NCI-H2107 treated with DMSO at 0.1 percent for 48 hours (cell line): Measurements from ENCODE around the gene NES.

Experiments
- DNase-seq: peaks from one replicate; lab custom pipeline; 2025; ENCODE audit not compliant: unreplicated experiment; lab: John Stamatoyannopoulos, UW

Gene NES

GRCh38 chr1:156663178-156663577 lies 14.0 kb downstream of the NES start:
- no peak for DNase-seq

DNA sequence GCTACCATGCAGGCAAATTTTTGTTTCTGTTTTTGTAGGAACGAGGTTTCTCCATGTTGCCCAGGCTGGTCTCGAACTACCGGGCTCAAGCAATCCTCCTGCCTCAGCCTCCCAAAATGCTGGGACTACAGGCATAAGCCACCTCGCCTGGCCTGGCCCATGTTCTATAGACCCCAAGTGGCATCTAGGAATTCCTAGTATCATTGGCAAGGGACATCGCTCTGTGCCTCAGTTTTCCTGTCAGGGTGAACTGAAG lies 14.5 kb downstream of the NES start:
- DNase-seq, result no peak

GRCh38 chr1:156662005-156662799 lies 15.0 kb downstream of the NES start:
- DNase-seq, result no peak

GRCh38 chr1:156660752-156661112 lies 16.5 kb downstream of the NES start:
- no peak for DNase-seq

GRCh38 chr1:156659988-156660751 lies 17.0 kb downstream of the NES start:
- peak; percentile 77 for DNase-seq

GRCh38 chr1:156659661-156659987 lies 17.6 kb downstream of the NES start:
- no peak for DNase-seq

DNA sequence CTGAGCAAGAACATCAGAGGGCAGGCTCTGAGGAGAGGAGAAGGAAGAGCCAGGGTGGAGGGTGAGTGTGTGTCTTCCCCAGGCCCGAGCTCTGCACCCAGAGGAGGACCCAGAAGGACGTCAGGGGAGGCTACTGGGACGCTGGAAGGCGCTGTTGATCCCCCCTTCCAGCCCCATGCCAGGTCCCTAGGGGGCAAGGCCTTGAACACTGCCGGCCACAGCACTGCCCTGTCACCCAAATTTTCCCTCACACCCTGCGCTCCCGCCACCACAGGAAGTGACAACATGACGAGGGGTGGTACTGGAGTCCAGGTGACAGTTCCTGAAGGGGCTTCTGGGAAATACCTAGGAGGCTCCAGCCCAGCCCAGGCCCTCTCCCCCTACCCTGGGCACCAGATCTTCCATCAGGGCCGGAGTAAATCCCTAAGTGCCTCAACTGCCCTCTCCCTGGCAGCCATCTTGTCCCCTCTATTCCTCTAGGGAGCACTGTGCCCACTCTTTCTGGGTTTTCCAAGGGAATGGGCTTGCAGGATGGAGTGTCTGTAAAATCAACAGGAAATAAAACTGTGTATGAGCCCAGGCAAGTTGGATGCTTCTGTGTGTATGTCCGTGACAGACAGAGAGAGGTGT lies 18.1 kb downstream of the NES start:
- no peak for DNase-seq

DNA sequence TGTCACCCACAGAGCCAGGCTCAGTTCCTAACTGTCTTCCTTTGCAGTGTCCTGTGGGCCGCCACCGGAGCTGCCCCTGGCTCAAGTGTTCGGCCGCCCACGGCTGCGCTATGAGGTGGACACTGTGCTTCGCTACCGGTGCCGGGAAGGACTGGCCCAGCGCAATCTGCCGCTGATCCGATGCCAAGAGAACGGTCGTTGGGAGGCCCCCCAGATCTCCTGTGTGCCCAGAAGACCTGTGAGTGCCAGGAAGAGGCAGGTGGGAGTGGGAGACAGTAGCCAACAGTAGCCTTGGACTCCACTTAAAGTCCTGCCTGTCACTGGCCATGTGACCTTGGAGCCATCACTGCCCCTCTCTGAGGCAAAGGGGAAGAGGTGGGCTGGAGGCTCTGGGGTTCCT lies 18.7 kb downstream of the NES start:
- no peak for DNase-seq

DNA sequence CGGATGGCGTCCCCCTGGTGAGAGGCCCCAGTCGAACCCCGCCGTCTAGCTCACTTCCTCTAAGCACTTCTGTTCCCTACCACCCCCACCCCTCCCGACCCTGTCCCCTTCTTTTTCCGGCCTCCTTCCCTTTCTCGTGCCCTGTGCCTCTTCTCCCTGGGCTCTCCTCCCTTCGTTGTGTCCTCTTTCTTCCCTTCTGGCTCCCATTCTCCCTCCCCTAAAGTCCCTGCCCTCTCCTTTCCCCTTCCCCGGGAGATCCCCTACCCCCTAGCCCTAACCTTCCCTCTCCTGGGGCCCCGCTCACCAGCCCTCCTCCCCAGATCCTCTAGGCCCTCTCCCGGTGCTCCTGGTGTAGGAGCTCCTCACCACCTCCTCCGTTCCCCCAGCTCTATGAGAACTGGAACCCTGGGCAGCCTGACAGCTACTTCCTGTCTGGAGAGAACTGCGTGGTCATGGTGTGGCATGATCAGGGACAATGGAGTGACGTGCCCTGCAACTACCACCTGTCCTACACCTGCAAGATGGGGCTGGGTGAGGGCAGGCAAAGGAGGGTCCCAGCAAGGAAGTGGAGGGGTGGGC lies 19.4 kb downstream of the NES start:
- no peak for DNase-seq

- peak; percentile 38 for DNase-seq
Observed at GRCh38 chr1:156656806-156657740, 20.1 kb downstream of the NES start.

DNA sequence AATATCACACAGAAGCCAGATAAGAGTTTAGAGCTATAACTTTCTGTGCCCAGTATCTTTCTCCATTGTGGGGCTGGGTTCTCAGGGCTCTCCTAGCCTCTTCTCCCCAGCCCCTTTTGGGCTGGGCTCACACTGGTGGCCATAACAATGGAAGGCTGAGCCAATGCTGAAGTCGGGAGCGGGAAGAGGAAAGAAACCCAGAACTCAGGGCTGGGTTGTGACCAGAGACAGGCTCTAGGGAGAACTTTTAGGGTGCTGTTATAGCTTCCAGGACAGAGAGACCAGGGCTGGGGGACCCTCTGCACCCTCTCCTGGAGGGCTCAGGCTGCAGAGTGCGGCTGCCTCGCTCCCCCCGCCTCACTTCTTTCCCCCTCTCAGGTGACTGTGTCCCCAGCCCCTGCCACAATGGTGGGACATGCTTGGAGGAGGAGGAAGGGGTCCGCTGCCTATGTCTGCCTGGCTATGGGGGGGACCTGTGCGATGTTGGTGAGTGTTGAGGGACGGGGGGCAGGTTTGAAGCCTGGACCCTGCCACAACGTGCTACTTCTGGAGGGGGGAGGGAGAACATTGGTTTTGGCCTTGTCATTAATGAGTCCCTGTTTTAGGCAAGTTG lies 21.2 kb downstream of the NES start:
- DNase-seq, result no peak

DNA sequence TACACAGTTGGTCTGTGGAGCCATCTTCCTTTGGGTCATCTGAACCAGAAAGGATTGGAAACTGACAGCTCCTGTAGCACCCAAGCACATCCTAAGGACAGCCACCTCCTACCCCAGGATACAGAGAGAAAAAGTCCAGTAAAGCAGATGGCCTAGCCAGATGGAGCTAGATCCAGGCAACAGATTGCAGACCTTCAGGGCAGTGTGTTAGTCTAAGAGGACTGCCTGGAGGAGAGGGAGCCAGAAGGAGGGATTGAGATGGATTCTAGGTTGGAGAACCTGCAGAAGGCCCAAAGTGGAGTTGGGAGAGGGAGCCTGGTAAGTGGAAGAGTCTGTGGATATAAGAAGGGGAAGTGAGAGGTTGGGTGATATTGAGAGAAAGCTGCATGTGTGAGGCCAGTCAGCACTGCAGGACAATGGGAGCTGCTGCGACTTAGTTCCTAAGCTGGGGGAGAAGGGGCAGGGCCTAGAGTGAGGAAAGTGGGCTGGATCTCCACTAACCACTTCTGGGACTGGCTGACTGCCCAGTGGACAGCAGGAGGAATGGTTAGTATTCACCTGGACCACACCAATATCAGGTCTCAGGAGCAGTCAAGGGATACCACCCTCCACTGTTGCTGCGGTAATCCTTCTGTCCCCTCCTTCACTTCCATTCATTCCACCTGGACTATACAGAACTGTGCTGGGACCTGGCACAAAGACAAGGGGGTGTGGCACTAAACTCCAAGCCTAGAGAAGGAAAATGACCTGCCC lies 21.9 kb downstream of the NES start:
- no peak for DNase-seq

DNA sequence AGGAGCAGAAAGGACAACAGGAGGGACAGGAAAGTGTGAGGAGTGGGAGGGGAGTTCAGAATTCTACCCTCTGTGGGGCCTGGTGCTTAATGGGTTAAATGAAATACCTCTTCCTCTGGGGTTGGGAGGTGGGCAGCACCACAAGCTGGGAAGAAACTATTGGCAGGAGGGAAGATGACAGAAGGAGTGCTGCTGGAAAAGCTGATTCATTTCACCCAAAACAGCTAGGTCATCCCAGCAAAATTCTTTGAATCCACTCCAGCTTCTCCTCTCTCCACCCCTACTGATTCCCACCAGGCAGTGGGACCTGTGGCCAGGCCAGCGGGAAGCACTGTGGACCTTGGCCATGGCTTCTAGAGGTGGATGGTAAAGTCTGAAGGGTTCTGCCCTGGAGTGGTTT lies 22.5 kb downstream of the NES start:
- no peak for DNase-seq

GRCh38 chr1:156652992-156653355 lies 24.2 kb downstream of the NES start:
- no peak for DNase-seq

GRCh38 chr1:156652131-156652991 lies 24.8 kb downstream of the NES start:
- DNase-seq, result no peak

DNA sequence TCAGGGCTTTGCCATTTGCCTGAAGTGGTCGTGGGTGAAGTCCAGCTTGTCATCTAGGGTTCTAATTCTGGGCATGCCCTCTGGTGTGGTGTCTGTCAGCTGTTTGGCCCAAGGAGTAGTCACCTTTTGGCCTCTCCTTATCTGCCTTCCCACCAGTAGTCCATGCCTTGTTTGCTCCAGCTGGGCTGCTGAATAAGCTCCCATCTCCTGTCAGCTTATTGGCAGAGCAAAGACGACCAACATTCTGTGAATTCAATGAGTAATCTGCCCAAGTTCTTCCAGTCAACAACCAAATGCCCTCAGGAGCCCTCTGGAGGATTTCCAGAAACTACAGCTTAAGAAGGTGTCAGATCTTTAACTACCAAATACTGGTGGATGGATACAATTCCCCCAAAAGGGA lies 28.3 kb downstream of the NES start:
- no peak for DNase-seq

- DNase-seq, result no peak
Observed at GRCh38 chr1:156648496-156648895, 28.7 kb downstream of the NES start.

- DNase-seq, result no peak
Observed at GRCh38 chr1:156647351-156647750, 29.9 kb downstream of the NES start.

DNA sequence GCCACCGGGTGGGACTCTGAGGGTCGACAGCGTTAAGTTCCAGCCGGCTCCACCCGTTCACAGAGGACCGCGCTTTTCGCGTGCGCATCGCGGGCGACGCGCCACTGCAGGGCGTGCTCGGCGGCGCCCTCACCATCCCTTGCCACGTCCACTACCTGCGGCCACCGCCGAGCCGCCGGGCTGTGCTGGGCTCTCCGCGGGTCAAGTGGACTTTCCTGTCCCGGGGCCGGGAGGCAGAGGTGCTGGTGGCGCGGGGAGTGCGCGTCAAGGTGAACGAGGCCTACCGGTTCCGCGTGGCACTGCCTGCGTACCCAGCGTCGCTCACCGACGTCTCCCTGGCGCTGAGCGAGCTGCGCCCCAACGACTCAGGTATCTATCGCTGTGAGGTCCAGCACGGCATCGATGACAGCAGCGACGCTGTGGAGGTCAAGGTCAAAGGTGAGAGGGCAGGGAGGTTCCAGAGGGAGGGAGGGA lies 30.4 kb downstream of the NES start:
- no peak for DNase-seq
